NCI-H2107 (cell line): Measurements from ENCODE around the gene TTC27.
"Not testable (repeated sequence)": the region's sequence is repeated elsewhere in the genome, so short reads cannot be mapped to it uniquely, and the experiment has no call there.

Experiments
- DNase-seq: peaks from one replicate; lab custom pipeline; 2025; lab: John Stamatoyannopoulos, UW

Gene TTC27

GRCh38 chr2:32852856-32853255 lies 225.0 kb downstream of the TTC27 start:
- no peak for DNase-seq

DNA sequence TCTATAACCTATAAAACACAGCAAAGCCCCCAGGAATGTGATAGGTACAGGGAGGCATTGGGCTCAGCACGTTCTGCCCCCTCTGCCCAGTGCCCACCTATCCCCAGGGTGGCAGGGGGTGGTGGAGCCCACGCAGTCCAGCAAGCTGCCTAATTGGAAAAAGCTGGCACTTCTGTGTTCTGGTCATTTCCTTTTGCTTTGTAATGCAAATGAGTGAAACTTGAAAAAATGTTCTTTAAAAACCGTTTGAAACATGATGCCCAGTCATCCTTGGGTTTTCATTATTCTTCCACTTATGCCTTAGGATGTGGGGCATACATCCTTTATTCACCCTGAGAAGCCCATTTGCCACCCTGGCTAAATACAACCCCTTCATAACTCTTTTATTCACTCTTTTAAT lies 229.0 kb downstream of the TTC27 start:
- no peak for DNase-seq

DNA sequence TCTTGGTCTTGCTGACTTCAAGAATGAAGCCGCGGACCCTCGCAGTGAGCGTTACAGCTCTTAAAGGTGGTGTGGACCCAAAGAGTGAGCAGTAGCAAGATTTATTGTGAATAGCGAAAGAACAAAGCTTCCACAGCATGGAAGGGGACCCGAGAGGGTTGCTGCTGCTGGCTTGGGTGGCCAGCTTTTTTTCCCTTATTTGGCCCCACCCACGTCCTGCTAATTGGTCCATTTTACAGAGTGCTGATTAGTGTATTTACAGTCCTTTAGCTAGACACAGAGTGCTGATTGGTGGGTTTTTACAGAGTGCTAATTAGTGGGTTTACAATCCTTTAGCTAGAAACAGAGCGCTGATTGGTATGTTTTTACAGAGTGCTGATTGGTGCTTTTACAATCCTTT lies 230.9 kb downstream of the TTC27 start:
- DNase-seq = no peak

GRCh38 chr2:32860385-32860784 lies 232.5 kb downstream of the TTC27 start:
- no peak for DNase-seq

DNA sequence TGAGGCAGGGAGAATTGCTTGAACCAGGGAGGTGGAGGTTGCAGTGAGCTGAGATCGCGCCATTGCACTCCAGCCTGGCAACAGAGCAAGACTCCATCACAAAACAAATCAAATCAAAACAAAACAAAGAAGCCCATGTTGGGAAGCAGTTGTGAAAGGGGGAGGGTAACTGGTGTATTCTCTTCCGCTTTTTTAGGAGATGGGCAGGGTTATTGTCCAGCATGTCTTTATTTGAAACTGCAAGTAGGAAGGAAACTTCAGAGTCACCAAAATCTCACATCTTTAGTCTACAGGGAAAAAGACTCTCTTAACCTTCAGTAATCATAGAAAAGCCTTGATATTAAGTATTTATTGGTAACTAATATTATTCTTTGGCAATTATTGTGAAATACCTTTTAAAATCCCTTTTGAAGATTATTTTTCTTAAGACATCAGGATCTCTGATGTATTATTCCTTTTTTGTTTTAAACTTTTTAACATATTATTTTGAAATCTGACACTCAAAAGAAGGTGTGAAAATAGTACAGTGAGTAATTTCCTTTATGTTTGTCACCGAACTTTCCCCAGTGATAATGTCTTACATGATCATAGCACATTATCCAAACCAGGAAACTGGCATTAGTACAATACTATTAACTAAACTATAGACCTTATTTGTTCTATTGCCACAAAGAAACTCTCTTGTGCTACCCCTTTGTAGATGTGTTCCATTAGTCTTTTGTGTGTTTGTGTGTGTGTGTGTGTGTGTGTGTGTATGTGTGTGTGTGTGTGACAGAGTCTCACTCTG lies 234.6 kb downstream of the TTC27 start:
- no peak for DNase-seq

DNA sequence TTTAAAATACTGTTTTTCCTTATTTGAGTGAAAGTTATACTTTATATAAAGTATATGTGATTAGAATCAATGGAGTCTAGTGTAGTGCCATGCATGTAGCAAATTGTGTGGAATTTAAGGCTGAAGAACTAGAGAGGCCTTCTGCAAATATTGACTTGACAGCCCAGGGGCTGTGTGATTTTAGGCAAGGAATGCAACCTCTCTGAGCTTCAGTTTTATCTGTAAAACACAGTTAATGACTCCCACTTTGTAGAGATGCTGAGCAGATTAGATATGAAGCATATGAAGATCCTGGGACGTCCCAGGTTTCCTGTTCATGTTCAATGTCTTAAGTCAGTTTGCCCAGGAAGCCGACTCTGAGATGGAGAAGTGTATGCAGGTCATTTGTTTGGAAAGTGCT lies 235.5 kb downstream of the TTC27 start:
- DNase-seq = no peak

DNA sequence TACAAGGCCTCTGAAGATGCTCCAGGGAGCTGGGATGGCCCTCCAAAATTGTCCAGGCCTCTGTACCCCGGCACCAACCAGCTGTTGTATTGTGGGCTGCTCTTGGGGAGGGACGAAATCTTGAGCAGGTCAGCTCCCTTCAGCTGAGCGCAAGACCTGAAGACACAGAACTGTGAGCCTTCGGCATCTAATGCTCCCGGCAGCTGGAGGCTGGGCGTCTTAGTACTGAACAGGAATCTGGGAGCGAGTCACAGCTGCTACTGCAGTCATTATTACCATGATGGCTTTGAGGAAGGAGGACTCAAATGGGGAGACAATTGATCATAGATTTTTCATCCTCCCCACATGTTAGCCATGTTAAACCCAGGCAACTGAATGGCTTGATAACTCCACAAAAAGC lies 236.0 kb downstream of the TTC27 start:
- no peak for DNase-seq

GRCh38 chr2:32864334-32865111 lies 236.7 kb downstream of the TTC27 start:
- no peak for DNase-seq

GRCh38 chr2:32865399-32866068 lies 237.7 kb downstream of the TTC27 start:
- no peak for DNase-seq

DNA sequence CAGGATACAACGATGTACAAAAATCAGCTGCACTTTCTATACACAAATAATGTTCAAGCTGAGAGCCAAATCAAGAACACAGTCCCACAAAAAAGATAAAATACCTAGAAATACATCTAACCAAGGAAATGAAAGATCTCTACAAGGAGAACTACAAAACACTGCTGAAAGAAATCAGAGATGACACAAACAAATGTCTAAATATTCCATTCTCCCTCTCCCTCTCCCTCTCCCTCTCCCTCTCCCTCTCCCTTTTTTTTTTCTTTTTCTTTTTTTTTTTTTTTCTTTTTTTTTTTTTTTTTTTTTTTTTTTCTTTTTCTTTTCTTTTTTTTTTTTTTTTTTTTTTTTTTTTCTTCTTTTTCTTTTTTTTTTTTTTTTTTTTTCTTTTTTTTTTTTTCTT lies 238.6 kb downstream of the TTC27 start:
- DNase-seq = not testable (repeated sequence)
